ENCODE data around the gene ZNF878. TPM values are rescaled to one million over a fixed set of nuclear protein-coding genes. Genes with fewer than 3 reads are reported as not detected.

ZNF878 gene
- total RNA-seq, 2 donors from 2014 or later = not detected

- intact Hi-C loops (cut with DNase I) = no loop called here
- no peak for TF ChIP-seq CTCF (IDR thresholded peaks at IDR 0.05)
- no peak for TF ChIP-seq POLR2A (IDR thresholded peaks at IDR 0.05)
- no peak for TF ChIP-seq POLR2AphosphoS5 (IDR thresholded peaks at IDR 0.05)
- Histone ChIP-seq H3K27ac (no peak overlapping the region), H3K4me3 (no peak overlapping the region), H3K4me1 (replicated peaks) (no peaks in the 10 kb centered on the region), H3K27me3 (replicated peaks; ENCODE audit: insufficient read depth) (no peaks in the 10 kb centered on the region), H3K36me3 (no peaks in the 10 kb centered on the region), H3K9me3 (no peaks in the 10 kb centered on the region)
- no peak for DNase-seq (ENCODE audit: low spot score)
- WGBS = 79% methylated on average over 9 of the region's 9 CpGs
Observed at GRCh38 chr19:12000152-12000981, 52.4 kb downstream of the ZNF878 start.

DNA sequence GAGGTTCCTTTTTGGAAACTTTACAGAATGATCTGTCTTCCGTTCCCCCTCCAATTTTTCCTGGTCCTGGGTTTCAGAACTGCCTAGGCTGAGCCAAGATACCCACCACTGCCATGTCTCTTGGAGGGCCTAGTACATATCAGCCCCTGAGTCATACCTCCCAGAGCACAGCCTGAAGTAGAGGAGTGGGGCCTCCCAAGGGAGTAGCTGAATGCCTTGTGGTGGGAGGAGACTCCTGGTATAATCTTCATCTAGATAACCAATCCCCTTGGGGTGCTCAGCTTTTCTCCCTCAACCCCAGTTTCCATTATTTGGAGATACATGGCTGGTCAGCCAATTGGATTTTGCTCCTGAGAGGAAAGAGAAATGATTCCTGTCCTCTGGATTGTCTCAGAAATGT lies 57.6 kb downstream of the ZNF878 start:
- Histone ChIP-seq H3K27ac (no peak overlapping the region), H3K9me3 (no peaks in the 10 kb centered on the region), H3K27me3 (replicated peaks; ENCODE audit: insufficient read depth) (no peaks in the 10 kb centered on the region), H3K4me3 (no peak overlapping the region), H3K36me3 (no peaks in the 10 kb centered on the region), H3K4me1 (replicated peaks) (no peaks in the 10 kb centered on the region)
- no peak for DNase-seq (ENCODE audit: low spot score)
- TF ChIP-seq POLR2A (IDR thresholded peaks at IDR 0.05) (no peak), POLR2AphosphoS5 (IDR thresholded peaks at IDR 0.05) (no peak), CTCF (IDR thresholded peaks at IDR 0.05) (no peak)
- 96% methylated on average over 1 of the region's 1 CpG for WGBS
- intact Hi-C loops (cut with DNase I) = no loop called here

Small RNAs within 50 kb of the gene (small RNA-seq; reads per million reads assigned to genes)
- gene RF00019 (0 reads per million in 2 donors), gene RNA5SP464 (0 reads per million in 2 donors), gene RNA5SP465 (0 to 1.4 reads per million in 2 donors), gene RNA5SP466 (0 reads per million in 2 donors)

Other genes starting within 250 kb of the ZNF878 start
- 10 to 100 TPM; 17.5 to 17.9 TPM for gene ZNF440, start 238.7 kb downstream of the ZNF878 start, total RNA-seq
- 10 to 100 TPM in 1 of 2 donors, 1 to 10 TPM in 1; 8.5 to 16.1 TPM for gene ZNF439, start 204.2 kb downstream of the ZNF878 start, total RNA-seq
- gene ZNF69, start 165.2 kb downstream of the ZNF878 start, total RNA-seq = 10 to 100 TPM; 14.4 to 28.1 TPM
- 10 to 100 TPM; 16.8 to 18.0 TPM for gene ZNF700, start 127.9 kb downstream of the ZNF878 start, total RNA-seq
- 1 to 10 TPM; 4.0 to 5.6 TPM for gene ZNF763, start 87.9 kb downstream of the ZNF878 start, total RNA-seq
- gene ZNF433, start 17.3 kb downstream of the ZNF878 start, total RNA-seq = 10 to 100 TPM; 10.2 to 10.4 TPM
- 10 to 100 TPM; 13.4 to 16.2 TPM for gene ZNF844, start 11.8 kb upstream of the ZNF878 start, total RNA-seq
- 1 to 10 TPM in 1 of 2 donors, not detected in 1; 6.0 TPM for gene ZNF20, start 87.4 kb upstream of the ZNF878 start, total RNA-seq
- 10 to 100 TPM in 1 of 2 donors, 1 to 10 TPM in 1; 7.8 to 15.6 TPM for gene ZNF625, start 103.8 kb upstream of the ZNF878 start, total RNA-seq
- gene ZNF136, start 110.1 kb upstream of the ZNF878 start, total RNA-seq = 10 to 100 TPM; 11.9 to 14.9 TPM
- 10 to 100 TPM; 10.3 to 16.2 TPM for gene ZNF44, start 241.9 kb upstream of the ZNF878 start, total RNA-seq